ENCODE results near the gene CDC42EP4. TPM values are rescaled to one million over a fixed set of nuclear protein-coding genes. Genes with fewer than 3 reads are reported as not detected.

The CDC42EP4 gene
- total RNA-seq, 1 experiment from 2014 or later, result 83.1 TPM

GRCh38 chr17:73337330-73337710 lies 25.5 kb upstream of the CDC42EP4 start:
- H3K36me3 ChIP-seq (ENCODE audit: low read depth, low read length), result no peaks in the 10 kb centered on the region
- H3K4me1 ChIP-seq (ENCODE audit: insufficient read depth, low read length), result peaks cover 34% of the 10 kb centered on the region
- intact Hi-C loops (cut with micrococcal nuclease), result no loop called here
- H3F3A ChIP-seq (ENCODE audit: low read length, unreplicated experiment), result peaks cover 4% of the 10 kb centered on the region
- H4K20me1 ChIP-seq (ENCODE audit: low read length), result no peaks in the 10 kb centered on the region
- ATAC-seq (no peak), DNase-seq (no peak)
- BruUV-seq (replicated peaks), result no TSS peak
- no peak overlapping the region for H3K27ac ChIP-seq (ENCODE audit: low read length)
- CTCF ChIA-PET, result interaction anchor here (0.6 kb wide), 1 partner anchor 258 kb away, joined by 3 read pairs; no protein-coding TSS in a partner anchor
- no peak overlapping the region for H3K4me3 ChIP-seq (ENCODE audit: low read length)
- TF ChIP-seq EZH2 (IDR thresholded peaks at IDR 0.05; ENCODE audit: low read length, unreplicated experiment), result no peak
- no peak for TF ChIP-seq CTCF (conservative IDR thresholded peaks at IDR 0.05; ENCODE audit: low read depth, low read length)
- no peak for TF ChIP-seq EZH2phosphoT487 (IDR thresholded peaks at IDR 0.05; ENCODE audit: borderline replicate concordance, low read length)
- POLR2A ChIA-PET (ENCODE audit: unreplicated experiment), result no interaction called here
- no peaks in the 10 kb centered on the region for H3K27me3 ChIP-seq (ENCODE audit: low read length)
- no peaks in the 10 kb centered on the region for H3K9me2 ChIP-seq (replicated peaks; ENCODE audit: low read length)
- no peak overlapping the region for H3K9ac ChIP-seq (ENCODE audit: low read length)
- H2AFZ ChIP-seq (ENCODE audit: low read length), result no peak overlapping the region
- no peak overlapping the region for H3K4me2 ChIP-seq (ENCODE audit: low read length)
- H3K9me3 ChIP-seq (ENCODE audit: low read length), result no peaks in the 10 kb centered on the region
- no peaks in the 10 kb centered on the region for H3K79me2 ChIP-seq (ENCODE audit: low read length)

- TF ChIP-seq EZH2phosphoT487 (IDR thresholded peaks at IDR 0.05; ENCODE audit: borderline replicate concordance, low read length), result no peak
- no peak for TF ChIP-seq EZH2 (IDR thresholded peaks at IDR 0.05; ENCODE audit: low read length, unreplicated experiment)
- TF ChIP-seq CTCF (conservative IDR thresholded peaks at IDR 0.05; ENCODE audit: low read depth, low read length), result no peak
- no peak overlapping the region for H2AFZ ChIP-seq (ENCODE audit: low read length)
- no peak overlapping the region for H3K4me3 ChIP-seq (ENCODE audit: low read length)
- H3K27ac ChIP-seq (ENCODE audit: low read length), result no peak overlapping the region
- H3K9me2 ChIP-seq (replicated peaks; ENCODE audit: low read length), result no peaks in the 10 kb centered on the region
- H3F3A ChIP-seq (ENCODE audit: low read length, unreplicated experiment), result peaks cover 3% of the 10 kb centered on the region
- intact Hi-C loops (cut with micrococcal nuclease), result no loop called here
- ChIA-PET CTCF (interaction anchor here (0.6 kb wide), 2 partner anchors 30 to 258 kb away, joined by 3 to 6 read pairs; no protein-coding TSS in a partner anchor), POLR2A (ENCODE audit: unreplicated experiment) (no interaction called here)
- H3K36me3 ChIP-seq (ENCODE audit: low read depth, low read length), result no peaks in the 10 kb centered on the region
- H3K9ac ChIP-seq (ENCODE audit: low read length), result no peak overlapping the region
- H3K4me1 ChIP-seq (ENCODE audit: insufficient read depth, low read length), result peaks cover 28% of the 10 kb centered on the region
- H3K4me2 ChIP-seq (ENCODE audit: low read length), result no peak overlapping the region
- no peaks in the 10 kb centered on the region for H4K20me1 ChIP-seq (ENCODE audit: low read length)
- H3K27me3 ChIP-seq (ENCODE audit: low read length), result no peaks in the 10 kb centered on the region
- no TSS peak for BruUV-seq (replicated peaks)
- DNase-seq, result no peak
- ATAC-seq, result no peak
- no peaks in the 10 kb centered on the region for H3K9me3 ChIP-seq (ENCODE audit: low read length)
- H3K79me2 ChIP-seq (ENCODE audit: low read length), result no peaks in the 10 kb centered on the region
Observed at GRCh38 chr17:73336408-73337329, 24.9 kb upstream of the CDC42EP4 start.

All from PC-3 (cell line).